Keratinocyte (primary cell): Measurements from ENCODE around the gene DLGAP1. TPM values are rescaled to one million over a fixed set of nuclear protein-coding genes. Genes with fewer than 3 reads are reported as not detected.

Experiments
- DNase-seq: peaks from one replicate; pipeline ENCODE4 v3.0.0-alpha.2; 2011; ENCODE audit warnings: low read depth, missing footprints, low spot score
- FAIRE-seq: peaks from 2 replicates; lab custom pipeline; 2011; peaks lifted over from hg19 to GRCh38; lab: Jason Lieb, UNC
- H2AFZ ChIP-seq: 2 replicates; pipeline ENCODE4 v1.6.0; 2012; ENCODE audit warnings: low read length, control low read depth, inconsistent platforms; ENCODE audit not compliant: control insufficient read depth
- H3K27ac ChIP-seq: 2 replicates; pipeline ENCODE4 v1.5.1; 2011; ENCODE audit warnings: low read length; ENCODE audit not compliant: control insufficient read depth, insufficient read depth
- H3K27me3 ChIP-seq: 3 replicates; pipeline ENCODE4 v1.6.0; 2011; ENCODE audit warnings: low read length; ENCODE audit not compliant: control insufficient read depth, insufficient read depth; ENCODE audit errors: extremely low read depth
- H3K36me3 ChIP-seq, 2 experiments: 2 replicates in 1 of 2; 3 replicates in 1 of 2; pipeline ENCODE4 v1.5.1; 2011; ENCODE audit warnings: low read length in 2 of 2, mild to moderate bottlenecking in 1 of 2; ENCODE audit not compliant: control insufficient read depth in 2 of 2, insufficient read depth in 2 of 2; ENCODE audit errors: extremely low read depth in 1 of 2
- H3K4me1 ChIP-seq: 3 replicates; pipeline ENCODE4 v1.5.1; 2011; ENCODE audit warnings: low read length; ENCODE audit not compliant: control insufficient read depth, insufficient read depth; ENCODE audit errors: extremely low read depth
- H3K4me2 ChIP-seq: 3 replicates; pipeline ENCODE4 v1.6.0; 2011; ENCODE audit warnings: low read depth, low read length; ENCODE audit not compliant: control insufficient read depth, insufficient read depth; ENCODE audit errors: extremely low read depth
- H3K4me3 ChIP-seq, 3 experiments: fragments of 200-600 bp in 1 of 3; sonication (generic) in 1 of 3; 2 replicates in 2 of 3; 3 replicates in 1 of 3; pipeline ENCODE4 v1.5.1; 2011 to 2016; ENCODE audit warnings: low read length in 3 of 3, mild to moderate bottlenecking in 3 of 3, control low read depth in 2 of 3, inconsistent platforms in 1 of 3, low read depth in 1 of 3, mixed read lengths in 1 of 3, mixed run types in 1 of 3, moderate library complexity in 1 of 3; ENCODE audit not compliant: control insufficient read depth in 2 of 3, insufficient read depth in 2 of 3; ENCODE audit errors: extremely low read depth in 1 of 3
- H3K79me2 ChIP-seq: 2 replicates; pipeline ENCODE4 v1.6.0; 2012; ENCODE audit warnings: low read length; ENCODE audit not compliant: control insufficient read depth, insufficient read depth
- H3K9ac ChIP-seq: 3 replicates; pipeline ENCODE4 v1.6.0; 2011; ENCODE audit warnings: low read length; ENCODE audit not compliant: control insufficient read depth, insufficient read depth; ENCODE audit errors: extremely low read depth
- H3K9me1 ChIP-seq: 3 replicates; pipeline ENCODE4 v1.6.0; 2011; ENCODE audit warnings: low read length; ENCODE audit not compliant: control insufficient read depth, insufficient read depth; ENCODE audit errors: extremely low read depth
- H3K9me3 ChIP-seq: 2 replicates; pipeline ENCODE4 v1.5.1; 2012; ENCODE audit warnings: low read depth, low read length; ENCODE audit not compliant: control insufficient read depth
- H4K20me1 ChIP-seq: 3 replicates; pipeline ENCODE4 v1.6.0; 2011; ENCODE audit warnings: low read length; ENCODE audit not compliant: control insufficient read depth, insufficient read depth; ENCODE audit errors: extremely low read depth
- EZH2 ChIP-seq: IDR thresholded peaks from one replicate; pipeline ENCODE4 v1.6.1; 2012; ENCODE audit warnings: inconsistent platforms, mild to moderate bottlenecking, low read length, moderate library complexity
- dilution Hi-C: fragments of 300-500 bp; cut with MboI; formaldehyde crosslinking; loops from one replicate; pipeline ENCODE4 v1.7.0; 2020; ENCODE audit warnings: low sequenced_read_pairs; ENCODE audit not compliant: extremely low pct_ligation_motif_present
- polyA plus RNA-seq, 5 experiments: library from polyadenylated mRNA; depleted of rRNA in 3 of 5; stranded (reverse) in 3 of 5; stranded (forward) in 1 of 5; unstranded in 1 of 5; fragments of >200 nt; gene quantifications; 1 replicate in 1 of 5; 2 replicates in 3 of 5; 3 replicates in 1 of 5; pipeline versions ENCODE4 v1.2.1 to v1.2.3, GENCODE V29; 2011 to 2012; ENCODE audit warnings: missing spikeins in 2 of 5, low read depth in 1 of 5, low replicate concordance in 1 of 5
- TF ChIP-seq, protein P1 (sequence below), 3 experiments: IDR thresholded peaks in 1 of 3; conservative IDR thresholded peaks in 1 of 3; optimal IDR thresholded peaks in 1 of 3; 2 replicates in 2 of 3; 3 replicates in 1 of 3; pipeline versions ENCODE3 to v1.5.1; 2011; ENCODE audit warnings: low read length in 3 of 3, mild to moderate bottlenecking in 3 of 3, moderate library complexity in 2 of 3, control low read depth in 1 of 3, inconsistent platforms in 1 of 3; ENCODE audit not compliant: insufficient read depth in 2 of 3; ENCODE audit errors: extremely low read depth in 1 of 3

DLGAP1 gene
- polyA plus RNA-seq, 1 donor (not counting 4 experiments of a cell fraction or from before 2014, with no cell fraction given): not detected

DNA sequence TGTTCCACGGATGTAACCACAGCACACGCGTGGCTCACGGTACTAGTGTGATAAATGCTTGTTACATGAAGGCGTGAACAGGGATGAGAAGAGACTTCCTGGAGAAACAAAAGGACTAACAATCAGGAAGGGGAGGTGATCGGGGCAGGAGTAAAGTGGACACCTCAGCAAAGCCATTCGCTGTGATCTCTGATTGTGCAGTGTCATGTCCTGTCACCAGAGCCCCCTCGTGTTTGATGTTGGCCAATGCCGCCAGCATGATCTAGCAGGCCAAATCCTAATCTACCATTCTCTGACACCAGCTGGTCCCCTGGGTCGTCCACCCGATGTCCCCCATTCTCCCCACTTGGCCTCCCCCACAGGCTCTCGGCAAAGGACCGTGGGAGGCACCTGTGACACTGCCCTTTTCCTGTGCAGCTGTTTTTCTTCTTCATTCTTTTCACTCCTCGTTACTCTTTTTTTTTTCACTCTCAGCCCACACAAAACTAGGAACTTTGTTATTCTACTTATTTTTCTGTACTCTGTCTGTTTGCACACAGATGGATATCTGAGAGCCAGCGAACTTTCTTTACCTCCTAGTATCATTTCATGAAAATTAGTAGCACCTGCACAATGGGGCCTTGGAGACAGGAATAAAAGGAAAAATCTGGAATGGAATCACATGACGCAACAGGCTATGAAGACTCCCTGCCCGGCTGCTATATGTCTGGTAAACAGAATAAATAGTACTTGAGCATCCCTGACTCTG, 858.3 kb downstream of the DLGAP1 start:
- peak overlapping the region; percentile 94 for H3K9ac ChIP-seq
- H3K36me3 ChIP-seq: peaks cover 3 to 4% of the 10 kb centered on the region in 2 experiments
- FAIRE-seq (no peak), DNase-seq (no peak)
- dilution Hi-C loops: no loop called here
- peak overlapping the region; percentile 97 for H3K27ac ChIP-seq
- TF ChIP-seq EZH2: no peak
- TF ChIP-seq, protein P1, sequence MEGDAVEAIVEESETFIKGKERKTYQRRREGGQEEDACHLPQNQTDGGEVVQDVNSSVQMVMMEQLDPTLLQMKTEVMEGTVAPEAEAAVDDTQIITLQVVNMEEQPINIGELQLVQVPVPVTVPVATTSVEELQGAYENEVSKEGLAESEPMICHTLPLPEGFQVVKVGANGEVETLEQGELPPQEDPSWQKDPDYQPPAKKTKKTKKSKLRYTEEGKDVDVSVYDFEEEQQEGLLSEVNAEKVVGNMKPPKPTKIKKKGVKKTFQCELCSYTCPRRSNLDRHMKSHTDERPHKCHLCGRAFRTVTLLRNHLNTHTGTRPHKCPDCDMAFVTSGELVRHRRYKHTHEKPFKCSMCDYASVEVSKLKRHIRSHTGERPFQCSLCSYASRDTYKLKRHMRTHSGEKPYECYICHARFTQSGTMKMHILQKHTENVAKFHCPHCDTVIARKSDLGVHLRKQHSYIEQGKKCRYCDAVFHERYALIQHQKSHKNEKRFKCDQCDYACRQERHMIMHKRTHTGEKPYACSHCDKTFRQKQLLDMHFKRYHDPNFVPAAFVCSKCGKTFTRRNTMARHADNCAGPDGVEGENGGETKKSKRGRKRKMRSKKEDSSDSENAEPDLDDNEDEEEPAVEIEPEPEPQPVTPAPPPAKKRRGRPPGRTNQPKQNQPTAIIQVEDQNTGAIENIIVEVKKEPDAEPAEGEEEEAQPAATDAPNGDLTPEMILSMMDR (optimal IDR thresholded peaks at IDR 0.05 in 1 of 3, IDR thresholded peaks at IDR 0.05 in 1 of 3, conservative IDR thresholded peaks at IDR 0.05 in 1 of 3; ENCODE audit: extremely low read depth in 1 of 3, insufficient read depth in 2 of 3, low read length in 3 of 3): peak in 1 of 3 experiments; percentile 25
- no peaks in the 10 kb centered on the region for H3K9me3 ChIP-seq
- peaks cover 37% of the 10 kb centered on the region for H3K4me1 ChIP-seq
- H2AFZ ChIP-seq: no peak overlapping the region
- H3K4me2 ChIP-seq: peak overlapping the region; percentile 91
- peak overlapping the region in 1 of 3 experiments; percentile 2 for H3K4me3 ChIP-seq
- H4K20me1 ChIP-seq: no peaks in the 10 kb centered on the region
- H3K79me2 ChIP-seq: peaks cover 5% of the 10 kb centered on the region
- H3K27me3 ChIP-seq: no peaks in the 10 kb centered on the region
- H3K9me1 ChIP-seq: no peaks in the 10 kb centered on the region

DNA sequence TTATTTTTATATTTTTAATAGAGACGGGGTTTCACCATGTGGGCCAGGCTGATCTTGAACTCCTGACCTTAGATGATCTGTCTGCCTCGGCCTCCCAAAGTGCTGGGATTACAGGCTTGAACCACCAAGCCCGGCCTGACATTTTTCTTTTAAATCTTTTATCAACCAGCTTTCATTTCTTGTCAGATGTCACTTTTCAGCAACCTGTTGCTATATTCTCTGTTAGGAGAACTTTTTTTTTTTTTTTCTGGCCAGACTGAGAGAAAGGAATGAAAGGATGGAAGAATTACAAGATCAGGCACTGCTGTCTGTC, 858.8 kb downstream of the DLGAP1 start:
- TF ChIP-seq EZH2: no peak
- TF ChIP-seq, protein P1 (optimal IDR thresholded peaks at IDR 0.05 in 1 of 3, IDR thresholded peaks at IDR 0.05 in 1 of 3, conservative IDR thresholded peaks at IDR 0.05 in 1 of 3; ENCODE audit: extremely low read depth in 1 of 3, insufficient read depth in 2 of 3, low read length in 3 of 3): no peak
- H3K27ac ChIP-seq: peak overlapping the region; percentile 97
- no peaks in the 10 kb centered on the region for H3K27me3 ChIP-seq
- H3K36me3 ChIP-seq: peaks cover 3 to 4% of the 10 kb centered on the region in 2 experiments
- peak overlapping the region; percentile 94 for H3K9ac ChIP-seq
- H3K79me2 ChIP-seq: peaks cover 5% of the 10 kb centered on the region
- peak overlapping the region; percentile 91 for H3K4me2 ChIP-seq
- DNase-seq (no peak), FAIRE-seq (no peak)
- no peaks in the 10 kb centered on the region for H4K20me1 ChIP-seq
- H3K4me1 ChIP-seq: peaks cover 36% of the 10 kb centered on the region
- peak overlapping the region in 1 of 3 experiments; percentile 2 for H3K4me3 ChIP-seq
- dilution Hi-C loops: no loop called here
- H3K9me1 ChIP-seq: no peaks in the 10 kb centered on the region
- H3K9me3 ChIP-seq: no peaks in the 10 kb centered on the region
- H2AFZ ChIP-seq: no peak overlapping the region
